ENCODE measurements around the gene RANBP17.
"Not testable (repeated sequence)": the region's sequence is repeated elsewhere in the genome, so short reads cannot be mapped to it uniquely, and the experiment has no call there.

The RANBP17 gene

DNA sequence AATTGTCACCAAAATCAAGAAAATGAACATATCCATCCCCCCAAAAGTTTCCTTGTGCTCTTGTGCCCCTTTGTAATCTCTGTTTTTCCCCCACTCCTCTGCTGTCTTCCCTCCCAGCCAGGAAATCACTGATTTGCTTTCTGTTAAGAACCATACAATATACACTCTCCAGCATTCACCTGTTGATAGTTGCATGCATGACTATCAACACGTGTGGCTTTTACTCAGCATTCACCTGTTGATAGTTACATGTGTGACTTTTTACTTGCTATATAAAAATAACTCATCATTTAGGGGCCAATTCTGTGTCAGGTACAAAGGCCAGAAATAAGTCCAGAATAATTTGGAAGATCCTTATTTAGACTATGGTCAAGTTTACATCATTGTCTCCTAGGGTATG is 6.0 kb downstream of the RANBP17 start:
- no peak for DNase-seq (ENCODE audit: low spot score)

DNA sequence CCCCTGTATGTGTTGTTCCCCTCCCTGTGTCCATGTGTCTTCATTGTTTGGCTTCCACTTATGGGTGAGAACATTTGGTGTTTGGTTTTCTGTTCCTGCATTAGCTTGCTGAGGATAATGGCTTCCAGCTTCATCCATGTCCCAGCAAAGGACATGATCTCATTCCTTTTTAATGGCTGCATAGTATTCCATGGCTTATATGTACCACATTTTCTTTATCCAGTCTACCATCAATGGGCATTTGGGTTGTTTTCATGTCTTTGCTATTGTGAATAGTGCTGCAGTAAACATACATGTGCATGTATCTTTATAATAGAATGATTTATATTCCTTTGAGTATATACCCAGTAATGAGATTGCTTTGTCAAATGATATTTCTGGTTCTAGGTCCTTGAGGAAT is 8.6 kb downstream of the RANBP17 start:
- not testable (repeated sequence) for DNase-seq (ENCODE audit: low spot score)

DNA sequence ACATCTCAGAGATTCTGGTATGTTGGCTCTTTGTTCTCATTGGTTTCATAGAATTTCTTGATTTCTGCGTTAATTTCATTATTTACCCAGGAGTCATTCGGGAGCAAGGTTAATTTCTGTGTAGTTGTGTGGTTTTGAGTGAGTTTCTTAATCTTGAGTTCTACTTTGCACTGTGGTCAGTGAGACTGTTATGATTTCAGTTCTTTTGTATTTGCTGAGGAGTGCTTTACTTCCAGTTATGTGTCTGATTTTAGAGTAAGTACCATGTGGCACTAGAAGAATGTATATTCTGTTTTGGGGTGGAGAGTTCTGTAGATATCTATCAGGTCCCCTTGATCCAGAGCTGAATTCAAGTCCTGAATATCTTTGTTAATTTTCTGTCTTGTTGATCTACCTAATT is 12.2 kb downstream of the RANBP17 start:
- DNase-seq (ENCODE audit: low spot score): no peak

DNA sequence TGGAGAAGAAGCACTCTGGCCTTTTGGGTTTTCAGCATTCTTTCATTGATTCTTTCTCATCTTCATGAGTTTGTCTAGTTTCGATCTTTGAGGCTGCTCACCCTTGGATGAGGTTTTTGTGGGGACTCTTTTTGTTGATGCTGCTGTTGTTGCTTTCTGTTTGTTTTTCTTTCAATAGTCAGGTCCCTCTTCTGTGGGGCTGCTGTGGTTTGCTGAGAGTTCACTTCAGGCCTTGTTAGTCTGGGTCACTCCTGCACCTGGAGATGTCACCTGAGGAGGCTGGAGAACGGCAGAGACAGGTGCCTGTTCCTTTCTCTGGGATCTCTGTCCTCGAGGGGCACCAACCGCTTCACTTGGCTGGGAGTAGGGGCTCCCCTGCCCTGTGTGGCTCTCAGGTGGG is 14.0 kb downstream of the RANBP17 start:
- no peak for DNase-seq (ENCODE audit: low spot score)

DNA sequence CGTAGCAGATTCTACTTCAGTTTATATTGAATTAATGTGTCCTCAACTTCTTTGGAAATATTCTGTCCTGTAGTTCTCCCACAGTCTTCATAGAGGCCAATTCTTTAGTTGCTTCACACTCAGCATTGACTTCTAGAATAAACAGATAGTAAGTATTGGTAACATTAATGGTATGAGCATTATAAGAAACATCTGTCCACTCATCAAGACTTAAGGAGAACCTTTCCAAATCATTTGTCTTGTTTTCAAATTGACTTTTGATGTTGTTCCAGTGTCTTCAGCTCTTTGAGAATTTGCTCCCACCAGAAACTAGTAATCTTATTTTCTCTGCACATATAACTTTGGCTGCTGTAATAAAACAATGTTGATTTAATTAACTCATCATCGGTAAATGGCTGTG is 18.3 kb downstream of the RANBP17 start:
- DNase-seq (ENCODE audit: low spot score): no peak

DNA sequence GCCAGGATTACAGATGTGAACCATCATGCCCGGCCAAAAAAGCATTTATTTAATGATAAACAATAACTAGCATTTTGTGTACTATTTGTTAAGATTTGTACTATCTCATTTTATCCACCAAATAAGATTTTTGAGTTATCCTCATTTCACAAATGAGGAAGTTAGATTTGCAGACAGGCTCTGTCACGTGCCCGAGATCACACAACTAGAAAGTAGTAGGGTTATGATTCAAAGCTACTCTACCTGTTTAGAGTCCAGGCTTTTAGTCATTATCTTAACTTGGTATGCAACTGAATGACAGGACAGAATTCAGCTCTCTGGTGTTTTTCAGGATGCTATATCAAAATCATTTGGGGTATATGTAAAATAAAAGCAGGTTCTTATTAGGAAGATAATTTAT is 20.5 kb downstream of the RANBP17 start:
- DNase-seq (ENCODE audit: low spot score): no peak

DNA sequence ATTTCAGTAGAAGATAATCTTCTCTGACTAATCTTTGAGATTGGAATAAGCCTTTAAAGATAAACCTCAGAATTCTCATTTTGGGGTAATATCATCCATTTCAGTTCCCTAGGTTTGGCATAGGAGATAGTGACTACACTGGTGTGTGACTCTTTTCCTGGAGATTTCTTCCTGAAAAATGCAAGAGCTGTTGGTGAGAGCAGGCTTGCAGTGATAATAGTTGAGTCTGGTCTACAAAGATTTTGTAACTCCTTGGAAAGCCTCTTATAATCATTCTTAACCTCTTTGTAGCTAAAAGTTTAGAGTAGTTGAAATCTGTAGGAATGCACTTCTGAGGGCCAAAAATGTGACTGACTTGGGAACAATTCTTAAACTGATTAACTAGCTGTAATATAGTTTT is 23.4 kb downstream of the RANBP17 start:
- no peak for DNase-seq (ENCODE audit: low spot score)

DNA sequence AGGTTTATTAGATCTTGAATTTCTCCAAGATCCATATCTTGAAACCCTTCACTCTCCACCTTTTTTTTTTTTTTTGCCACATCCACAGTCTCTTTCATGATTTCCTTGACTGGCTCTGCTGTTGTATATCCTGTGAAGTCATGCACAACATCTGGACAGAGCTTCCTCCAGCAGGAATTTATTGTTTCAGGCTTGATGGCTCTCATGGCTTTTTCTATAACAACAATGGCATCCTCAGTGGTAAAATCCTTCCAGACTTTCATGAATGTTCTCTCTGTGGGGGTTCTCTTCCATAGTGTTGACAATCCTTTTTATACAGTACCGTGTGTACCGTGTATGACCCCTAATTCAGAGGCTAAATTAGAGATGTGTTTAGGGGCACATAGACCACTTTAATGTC is 24.0 kb downstream of the RANBP17 start:
- peak; percentile 12 for DNase-seq (ENCODE audit: low spot score)

DNA sequence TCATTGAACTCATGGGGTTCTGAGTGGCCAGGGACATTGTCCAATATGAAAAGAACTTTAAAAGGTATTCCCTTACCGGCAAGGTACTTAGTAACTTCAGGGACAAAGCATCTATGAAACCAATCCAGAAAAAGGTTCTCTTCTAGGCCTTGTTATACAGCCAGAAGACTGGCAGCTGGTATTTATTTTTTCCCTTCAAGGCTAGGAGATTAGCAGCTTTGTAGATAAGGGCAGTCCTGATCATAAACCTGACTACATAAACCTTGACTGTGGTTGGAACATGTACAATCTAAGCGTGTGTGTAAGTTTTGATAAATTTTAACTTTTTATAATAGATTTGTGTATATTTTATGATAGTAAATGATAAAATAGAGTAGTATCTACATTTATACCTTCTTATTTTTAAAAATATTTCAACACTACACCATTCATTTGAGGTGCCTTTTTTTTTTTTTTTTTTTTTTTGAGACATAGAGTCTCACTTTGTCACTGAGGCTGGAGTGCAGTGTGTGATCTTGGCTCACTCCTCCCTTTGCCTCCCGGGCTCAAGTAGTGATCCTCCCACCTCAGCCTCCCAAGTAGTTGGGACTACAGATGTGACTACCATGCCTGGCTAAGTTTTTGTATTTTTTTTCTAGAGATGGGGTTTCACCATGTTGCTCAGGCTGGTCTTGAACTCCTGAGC is 24.5 kb downstream of the RANBP17 start:
- no peak for DNase-seq (ENCODE audit: low spot score)

DNA sequence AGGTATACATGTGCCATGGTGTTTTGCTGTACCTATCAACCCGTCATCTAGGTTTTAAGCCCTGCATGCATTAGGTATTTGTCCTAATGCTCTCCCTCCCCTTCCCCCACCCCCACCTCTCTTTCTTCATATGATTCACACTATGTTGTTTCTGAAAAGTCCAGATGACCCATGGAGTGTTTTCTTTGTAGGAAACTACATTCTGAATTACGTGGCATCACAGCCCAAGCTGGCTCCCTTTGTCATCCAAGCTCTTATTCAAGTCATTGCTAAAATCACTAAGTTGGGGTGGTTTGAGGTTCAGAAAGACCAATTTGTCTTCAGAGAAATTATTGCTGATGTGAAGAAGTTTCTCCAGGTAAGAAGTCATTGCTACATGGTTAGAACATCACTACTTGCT is 30.4 kb downstream of the RANBP17 start:
- no peak for DNase-seq (ENCODE audit: low spot score)

DNA sequence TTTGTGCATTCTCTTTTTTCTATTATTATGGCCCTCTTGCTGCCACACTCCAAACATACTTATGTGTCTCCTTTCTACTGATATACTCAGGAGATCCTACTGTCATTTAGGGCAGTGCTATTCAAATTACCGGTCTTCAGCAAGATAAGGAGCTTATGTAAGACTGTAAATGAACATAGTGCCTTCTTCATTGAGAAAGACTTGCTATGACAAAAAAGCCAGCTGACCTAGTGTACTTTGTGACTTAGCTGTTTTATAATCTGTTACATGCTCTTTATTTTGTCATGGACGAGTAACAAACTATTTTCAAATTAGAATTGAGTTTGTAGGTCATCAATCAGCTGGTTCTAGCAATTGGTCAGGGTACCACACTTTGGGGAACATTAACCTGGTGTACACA is 32.8 kb downstream of the RANBP17 start:
- no peak for DNase-seq (ENCODE audit: low spot score)

DNA sequence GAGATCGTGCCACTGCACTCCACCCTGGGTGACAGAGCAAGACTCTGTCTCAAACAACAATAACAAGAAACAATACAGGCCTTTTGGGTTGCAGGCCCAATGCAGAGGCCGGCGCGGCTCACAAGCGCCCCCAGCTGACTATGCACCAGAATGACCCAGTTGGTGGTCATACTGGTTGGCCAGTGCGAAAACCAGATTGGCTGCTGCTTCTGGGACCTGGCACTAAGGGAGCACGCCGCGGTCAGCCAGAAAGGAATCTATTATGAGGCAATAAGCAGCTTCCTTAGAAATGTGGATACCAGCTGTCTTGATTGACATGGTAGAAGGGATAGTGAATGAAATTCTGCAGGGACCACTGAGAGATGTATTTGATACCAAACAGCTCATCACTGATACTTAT is 35.0 kb downstream of the RANBP17 start:
- peak; percentile 69 for DNase-seq (ENCODE audit: low spot score)

DNA sequence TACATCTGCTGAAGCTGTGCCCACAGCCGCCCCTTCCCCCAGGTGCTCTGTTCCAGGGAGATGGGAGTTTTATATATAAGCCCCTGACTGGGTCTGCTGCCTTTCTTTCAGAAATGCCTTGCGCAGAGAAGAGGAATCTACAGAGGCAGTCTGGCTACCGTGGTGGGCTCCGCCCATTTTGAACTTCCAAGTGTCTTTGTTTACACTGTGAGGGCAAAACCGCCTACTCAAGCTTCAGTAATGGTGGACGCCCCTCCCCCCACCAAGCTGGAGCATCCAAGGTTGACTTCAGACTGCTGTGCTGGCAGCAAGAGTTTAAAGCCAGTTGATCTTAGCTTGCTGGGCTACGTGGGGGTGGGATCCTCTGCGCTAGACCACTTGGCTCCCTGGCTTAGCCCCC is 41.3 kb downstream of the RANBP17 start:
- no peak for DNase-seq (ENCODE audit: low spot score)

DNA sequence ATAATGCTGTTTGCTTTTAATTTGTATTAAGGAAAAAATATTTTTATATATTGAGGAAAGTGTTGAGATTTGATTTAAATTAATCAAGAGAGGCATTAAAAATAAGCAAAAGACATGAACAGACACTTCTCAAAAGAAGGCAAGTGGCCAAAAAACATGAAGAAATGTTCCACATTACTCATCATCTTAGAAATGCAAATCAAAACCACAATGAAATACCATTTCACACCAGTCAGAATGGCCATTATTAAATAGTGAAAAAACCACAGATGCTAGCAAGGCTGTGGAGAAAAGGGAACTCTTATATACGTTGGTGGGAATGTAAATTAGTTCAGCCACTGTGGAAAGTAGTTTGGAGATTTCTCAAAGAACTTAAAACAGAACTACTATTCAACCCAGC is 45.9 kb downstream of the RANBP17 start:
- DNase-seq (ENCODE audit: low spot score): no peak

DNA sequence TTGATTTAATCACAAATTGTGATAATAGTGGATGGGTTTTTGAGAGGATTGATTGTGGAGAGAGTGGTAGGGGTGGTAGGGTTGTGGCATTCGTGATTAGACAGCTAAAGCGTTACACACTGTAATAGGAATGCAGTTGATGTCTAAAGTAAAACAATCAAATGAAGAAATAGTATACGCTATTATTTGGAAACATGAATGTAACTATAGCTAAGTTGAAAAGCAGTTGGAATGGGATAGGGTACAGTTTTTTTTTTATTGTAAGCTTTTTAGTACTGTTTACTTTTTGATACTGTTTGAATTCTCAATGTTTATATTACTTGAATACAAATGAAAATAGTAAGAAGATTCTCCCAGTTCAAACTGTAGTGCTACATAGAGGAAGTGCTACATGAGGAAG is 51.8 kb downstream of the RANBP17 start:
- no peak for DNase-seq (ENCODE audit: low spot score)

DNA sequence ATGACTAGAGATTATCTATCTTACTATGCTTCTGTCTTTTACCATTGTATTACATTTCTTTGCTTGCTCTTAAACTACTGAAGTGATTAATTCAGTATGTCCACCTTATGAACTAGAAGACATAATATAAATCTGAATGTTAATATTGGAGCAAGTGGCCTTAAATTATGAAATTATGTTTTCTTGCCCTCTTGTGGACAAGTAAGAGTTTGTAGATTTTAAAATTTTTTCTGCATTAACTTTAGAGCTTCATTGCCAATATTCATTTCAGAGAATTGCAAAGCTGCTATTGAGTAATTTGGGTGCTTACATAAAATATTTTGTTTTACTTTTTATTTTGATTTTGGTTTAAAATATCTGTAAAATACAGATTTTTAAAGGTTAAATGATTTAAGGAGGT is 55.3 kb downstream of the RANBP17 start:
- DNase-seq (ENCODE audit: low spot score): no peak

DNA sequence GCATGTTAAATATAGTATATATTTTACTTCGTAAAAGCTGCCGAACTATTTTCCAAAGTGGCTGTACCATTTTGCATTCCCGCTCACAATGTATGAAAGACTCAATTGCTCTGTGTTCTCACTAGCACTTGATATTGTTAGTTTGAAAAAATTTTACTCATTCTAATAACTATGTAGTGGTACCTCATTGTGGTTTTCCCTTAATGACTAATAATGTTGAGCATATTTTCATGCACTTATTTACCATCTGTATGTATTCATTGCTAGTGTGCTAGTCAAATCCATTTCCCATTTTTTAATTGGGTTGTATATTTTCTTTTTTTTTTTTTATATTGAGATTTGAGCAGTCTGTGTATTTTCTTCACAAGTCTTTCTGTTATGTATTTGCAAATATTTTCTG is 58.4 kb downstream of the RANBP17 start:
- no peak for DNase-seq (ENCODE audit: low spot score)

DNA sequence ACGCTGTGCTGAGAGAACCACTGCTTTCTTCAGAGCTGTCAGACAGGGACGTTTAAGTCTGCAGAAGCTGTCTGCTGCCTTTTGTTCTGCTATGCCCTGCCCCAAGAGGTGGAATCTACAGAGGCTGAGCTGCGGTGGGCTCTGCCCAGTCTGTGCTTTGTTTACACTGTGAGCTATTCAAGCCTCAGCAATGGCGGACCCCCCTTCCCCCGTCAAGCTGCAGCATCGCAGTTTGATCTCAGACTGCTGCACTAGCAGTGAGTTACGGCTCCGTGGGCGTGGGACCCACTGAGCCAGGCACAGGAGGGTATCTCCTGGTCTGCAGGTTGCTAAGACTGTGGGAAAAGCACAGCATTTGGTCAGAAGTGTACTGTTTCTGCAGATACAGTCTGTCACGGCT is 60.5 kb downstream of the RANBP17 start:
- DNase-seq (ENCODE audit: low spot score): not testable (repeated sequence)

DNA sequence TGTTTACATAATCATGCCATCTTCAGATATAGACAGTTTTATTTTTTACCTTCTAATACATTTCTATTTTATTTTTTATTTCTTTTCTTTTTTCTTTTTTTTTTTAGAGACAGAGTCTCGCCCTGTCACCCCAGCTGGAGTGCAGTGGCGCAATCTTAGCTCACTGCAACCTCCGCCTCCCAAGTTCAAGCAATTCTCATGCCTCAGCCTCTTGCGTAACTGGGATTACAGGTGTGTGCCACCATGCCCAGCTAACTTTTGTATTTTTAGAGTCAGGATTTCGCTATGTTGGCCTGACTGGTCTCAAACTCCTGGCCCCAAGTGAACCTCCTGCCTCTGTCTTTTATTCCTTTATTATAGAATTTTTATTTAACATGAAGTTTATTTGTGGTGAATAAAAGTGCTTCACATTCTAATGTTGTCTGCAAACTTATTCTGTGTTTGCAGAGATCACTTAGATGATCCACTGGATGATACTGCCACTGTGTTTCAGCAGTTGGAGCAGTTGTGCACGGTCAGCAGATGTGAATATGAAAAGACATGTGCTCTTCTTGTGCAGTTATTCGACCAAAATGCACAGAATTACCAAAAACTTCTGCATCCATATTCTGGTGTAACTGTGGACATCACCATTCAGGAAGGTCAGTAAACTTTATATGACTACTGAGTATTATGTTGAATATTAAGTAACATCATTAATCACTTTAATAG is 62.2 kb downstream of the RANBP17 start:
- no peak for DNase-seq (ENCODE audit: low spot score)

DNA sequence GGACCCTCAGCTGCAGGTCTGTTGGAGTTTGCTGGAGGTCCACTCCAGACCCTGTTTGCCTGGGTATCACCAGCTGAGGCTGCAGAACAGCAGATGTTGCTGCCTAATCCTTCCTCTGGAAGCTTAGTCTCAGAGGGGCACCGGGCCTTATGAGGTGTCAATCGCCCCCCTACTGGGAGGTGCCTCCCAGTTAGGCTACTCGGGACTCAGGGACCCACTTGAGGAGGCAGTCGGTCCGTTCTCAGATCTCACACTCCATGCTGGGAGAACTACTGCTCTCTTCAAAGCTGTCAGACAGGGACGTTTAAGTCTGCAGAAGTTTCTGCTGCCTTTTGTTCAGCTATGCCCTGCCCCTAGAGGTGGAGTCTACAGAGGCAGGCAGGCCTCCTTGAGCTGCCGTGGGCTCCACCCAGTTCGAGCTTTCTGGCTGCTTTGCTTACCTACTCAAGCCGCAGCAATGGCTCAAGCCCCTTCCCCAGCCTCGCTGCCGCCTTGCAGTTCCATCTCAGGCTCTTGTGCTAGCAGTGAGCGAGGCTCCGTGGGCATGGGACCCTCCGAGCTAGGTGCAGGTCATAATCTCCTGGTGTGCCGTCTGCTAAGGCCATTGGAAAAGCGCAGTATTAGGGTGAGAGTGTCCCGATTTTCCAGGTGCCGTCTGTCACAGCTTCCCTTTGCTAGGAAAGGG is 73.9 kb downstream of the RANBP17 start:
- not testable (repeated sequence) for DNase-seq (ENCODE audit: low spot score)

DNA sequence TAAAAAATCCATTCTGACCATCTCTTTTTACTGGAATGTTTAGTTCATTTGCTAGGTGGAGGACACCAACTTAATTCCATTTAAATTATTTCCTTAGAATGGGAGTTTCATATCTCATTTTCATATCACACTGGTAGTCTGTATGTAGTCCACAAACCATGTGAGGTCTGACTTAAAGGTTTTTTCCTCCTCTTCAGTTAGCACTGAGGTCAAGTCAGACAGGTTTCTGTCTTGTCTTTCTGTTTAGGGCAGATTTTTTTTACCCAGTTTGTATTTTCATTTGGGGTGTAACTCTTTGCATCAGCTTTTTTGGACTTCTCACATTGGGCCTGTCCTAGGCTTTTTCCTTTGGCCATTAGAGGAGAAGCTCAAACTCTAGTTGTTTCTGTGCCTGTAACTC is 75.3 kb downstream of the RANBP17 start:
- no peak for DNase-seq (ENCODE audit: low spot score)

DNA sequence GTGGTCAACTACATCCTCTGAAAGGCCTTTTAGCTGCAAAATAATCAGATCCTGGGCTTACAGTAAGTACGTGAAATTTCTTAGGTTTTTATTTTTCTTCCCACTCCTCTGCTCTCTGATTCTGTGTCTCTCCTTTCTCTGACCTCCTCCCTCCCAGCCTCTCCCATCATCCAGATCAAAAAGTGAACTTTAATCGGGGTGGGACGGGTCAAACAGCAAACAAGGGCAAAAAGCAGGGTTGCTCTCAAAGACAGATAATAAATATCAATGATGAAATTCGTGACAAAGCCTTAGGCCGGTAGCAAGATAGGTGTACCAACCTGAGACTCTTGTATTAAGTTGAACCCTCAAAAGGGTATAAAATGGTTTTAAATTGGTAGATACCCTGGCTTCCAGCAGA is 76.1 kb downstream of the RANBP17 start:
- no peak for DNase-seq (ENCODE audit: low spot score)

DNA sequence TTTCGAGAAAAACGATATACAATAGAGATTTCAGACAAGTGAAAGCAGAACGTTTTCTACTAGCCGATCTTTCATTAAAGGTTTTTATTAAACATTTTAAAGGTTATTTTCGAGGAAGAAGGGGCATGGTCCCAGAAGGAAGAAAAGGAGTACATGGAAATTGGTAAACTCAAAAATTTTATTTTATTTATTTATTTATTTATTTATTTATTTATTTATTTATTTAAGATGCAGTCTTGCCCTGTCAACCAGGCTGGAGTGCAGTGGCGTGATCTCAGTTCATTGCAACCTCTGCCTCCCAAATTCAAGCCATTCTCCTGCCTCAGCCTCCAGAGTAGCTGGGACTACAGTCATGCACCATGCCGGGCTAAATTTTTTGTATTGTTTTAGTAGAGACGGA is 77.4 kb downstream of the RANBP17 start:
- no peak for DNase-seq (ENCODE audit: low spot score)

Data from pons (tissue), 1 donor.